ENCODE measurements around the gene TPMT.

The TPMT gene

GRCh38 chr6:18141805-18142590, 12.9 kb downstream of the TPMT start:
- no peak overlapping the region for H3K27ac ChIP-seq
- no peak overlapping the region for H3K9ac ChIP-seq
- no peak overlapping the region for H3K4me3 ChIP-seq
- TF ChIP-seq Cebpa-rat (IDR thresholded peaks at IDR 0.05), result no peak
- H3K4me2 ChIP-seq, result no peak overlapping the region
- no peaks in the 10 kb centered on the region for H3K4me1 ChIP-seq
- peaks cover 24% of the 10 kb centered on the region for H3K36me3 ChIP-seq
- no peaks in the 10 kb centered on the region for H4K20me1 ChIP-seq
- no peaks in the 10 kb centered on the region for H3K27me3 ChIP-seq
- no peaks in the 10 kb centered on the region for H3K9me3 ChIP-seq

- H3K4me1 ChIP-seq, result no peaks in the 10 kb centered on the region
- H3K27ac ChIP-seq, result no peak overlapping the region
- H4K20me1 ChIP-seq, result no peaks in the 10 kb centered on the region
- H3K36me3 ChIP-seq, result peaks cover 24% of the 10 kb centered on the region
- H3K9ac ChIP-seq, result no peak overlapping the region
- H3K27me3 ChIP-seq, result no peaks in the 10 kb centered on the region
- TF ChIP-seq Cebpa-rat (IDR thresholded peaks at IDR 0.05), result no peak
- no peak overlapping the region for H3K4me2 ChIP-seq
- no peak overlapping the region for H3K4me3 ChIP-seq
- H3K9me3 ChIP-seq, result no peaks in the 10 kb centered on the region
Observed at GRCh38 chr6:18139935-18140621, 14.8 kb downstream of the TPMT start.

- H3K4me3 ChIP-seq, result no peak overlapping the region
- H3K27me3 ChIP-seq, result no peaks in the 10 kb centered on the region
- H3K9ac ChIP-seq, result no peak overlapping the region
- no peaks in the 10 kb centered on the region for H3K9me3 ChIP-seq
- no peak overlapping the region for H3K4me2 ChIP-seq
- no peaks in the 10 kb centered on the region for H4K20me1 ChIP-seq
- no peaks in the 10 kb centered on the region for H3K4me1 ChIP-seq
- peaks cover 24% of the 10 kb centered on the region for H3K36me3 ChIP-seq
- no peak for TF ChIP-seq Cebpa-rat (IDR thresholded peaks at IDR 0.05)
- no peak overlapping the region for H3K27ac ChIP-seq
Observed at GRCh38 chr6:18138906-18139305, 16.0 kb downstream of the TPMT start.

- H3K9me3 ChIP-seq, result no peaks in the 10 kb centered on the region
- H4K20me1 ChIP-seq, result no peaks in the 10 kb centered on the region
- TF ChIP-seq Cebpa-rat (IDR thresholded peaks at IDR 0.05), result no peak
- H3K36me3 ChIP-seq, result peaks cover 24% of the 10 kb centered on the region
- no peaks in the 10 kb centered on the region for H3K27me3 ChIP-seq
- H3K4me3 ChIP-seq, result no peak overlapping the region
- H3K9ac ChIP-seq, result no peak overlapping the region
- no peak overlapping the region for H3K4me2 ChIP-seq
- H3K27ac ChIP-seq, result no peak overlapping the region
- no peaks in the 10 kb centered on the region for H3K4me1 ChIP-seq
Observed at GRCh38 chr6:18136260-18136659, 18.6 kb downstream of the TPMT start.

GRCh38 chr6:18135171-18135570, 19.7 kb downstream of the TPMT start:
- Histone ChIP-seq H3K4me3 (no peak overlapping the region), H3K36me3 (peaks cover 16% of the 10 kb centered on the region), H3K9ac (no peak overlapping the region), H4K20me1 (no peaks in the 10 kb centered on the region), H3K27ac (no peak overlapping the region), H3K4me1 (no peaks in the 10 kb centered on the region), H3K9me3 (no peaks in the 10 kb centered on the region), H3K27me3 (no peaks in the 10 kb centered on the region), H3K4me2 (no peak overlapping the region)
- no peak for TF ChIP-seq Cebpa-rat (IDR thresholded peaks at IDR 0.05)

DNA sequence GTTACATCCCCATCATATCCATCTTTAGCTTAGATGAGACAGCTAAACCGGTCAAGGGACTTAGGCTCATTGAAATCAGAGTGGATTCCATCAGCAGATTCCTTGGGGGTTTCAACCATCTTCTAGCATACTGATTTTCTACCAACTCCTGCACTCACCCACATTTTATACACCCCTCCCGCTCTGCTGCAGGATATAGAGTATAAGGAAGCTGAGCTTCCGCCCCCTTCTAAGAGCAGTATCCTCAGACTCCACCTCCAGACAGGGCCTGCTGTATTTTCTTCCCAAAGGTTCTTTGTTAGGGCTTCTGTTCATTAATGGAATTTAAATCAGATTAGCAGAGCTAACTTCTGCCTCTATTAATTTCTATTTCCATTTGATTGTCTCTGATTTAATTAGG, 22.5 kb downstream of the TPMT start:
- no peaks in the 10 kb centered on the region for H3K9me3 ChIP-seq
- H3K4me1 ChIP-seq, result no peaks in the 10 kb centered on the region
- no peaks in the 10 kb centered on the region for H3K27me3 ChIP-seq
- H3K9ac ChIP-seq, result no peak overlapping the region
- H4K20me1 ChIP-seq, result no peaks in the 10 kb centered on the region
- H3K36me3 ChIP-seq, result peaks cover 4% of the 10 kb centered on the region
- no peak overlapping the region for H3K4me3 ChIP-seq
- no peak for TF ChIP-seq Cebpa-rat (IDR thresholded peaks at IDR 0.05)
- no peak overlapping the region for H3K27ac ChIP-seq
- H3K4me2 ChIP-seq, result no peak overlapping the region

GRCh38 chr6:18126121-18126520, 28.8 kb downstream of the TPMT start:
- H3K4me1 ChIP-seq, result no peaks in the 10 kb centered on the region
- no peak overlapping the region for H3K4me2 ChIP-seq
- no peak overlapping the region for H3K9ac ChIP-seq
- TF ChIP-seq Cebpa-rat (IDR thresholded peaks at IDR 0.05), result no peak
- H3K9me3 ChIP-seq, result peaks cover 15% of the 10 kb centered on the region
- H3K4me3 ChIP-seq, result no peak overlapping the region
- no peak overlapping the region for H3K27ac ChIP-seq
- 0 out of 2 replicates have a peak, but pooled peaks cover 7% of the 10 kb centered on the region for H3K36me3 ChIP-seq
- no peaks in the 10 kb centered on the region for H4K20me1 ChIP-seq
- H3K27me3 ChIP-seq, result no peaks in the 10 kb centered on the region

GRCh38 chr6:18122128-18123093, 32.5 kb downstream of the TPMT start, which contains the start of gene NHLRC1:
Gene NHLRC1 (minus strand): TSS chr6:18122677. CDS start chr6:18122606, 71 bp downstream.
- no peak within 1 kb of the TSS for H3K4me3 ChIP-seq
- H3K27me3 ChIP-seq, result no peaks in the 10 kb centered on the region
- 0 out of 2 replicates have a peak, but pooled peaks cover 4% of the 10 kb centered on the region for H3K36me3 ChIP-seq
- no peak within 1 kb of the TSS for H3K4me2 ChIP-seq
- no peak within 1 kb of the TSS for H3K9ac ChIP-seq
- no peak for TF ChIP-seq Cebpa-rat (IDR thresholded peaks at IDR 0.05)
- peaks cover 15% of the 10 kb centered on the region for H3K9me3 ChIP-seq
- no peak within 1 kb of the TSS for H3K27ac ChIP-seq
- H3K4me1 ChIP-seq, result peaks cover under 1% of the 10 kb centered on the region; the same call in 1 of the 2 replicates
- H4K20me1 ChIP-seq, result no peaks in the 10 kb centered on the region

- peaks cover 15% of the 10 kb centered on the region for H3K9me3 ChIP-seq
- H3K36me3 ChIP-seq, result 0 out of 2 replicates have a peak, but pooled peaks cover 4% of the 10 kb centered on the region
- H3K9ac ChIP-seq, result no peak overlapping the region
- no peaks in the 10 kb centered on the region for H3K27me3 ChIP-seq
- H3K27ac ChIP-seq, result no peak overlapping the region
- no peak for TF ChIP-seq Cebpa-rat (IDR thresholded peaks at IDR 0.05)
- H4K20me1 ChIP-seq, result no peaks in the 10 kb centered on the region
- no peak overlapping the region for H3K4me3 ChIP-seq
- H3K4me1 ChIP-seq, result peaks cover 8% of the 10 kb centered on the region
- H3K4me2 ChIP-seq, result no peak overlapping the region
Observed at GRCh38 chr6:18121580-18122127, 33.2 kb downstream of the TPMT start.

Data from BLaER1 (cell line).